Neural progenitor cell (in vitro differentiated cells): Measurements from ENCODE around the gene ZNRF1. TPM values are rescaled to one million over a fixed set of nuclear protein-coding genes. Genes with fewer than 3 reads are reported as not detected.

Experiments
- DNase-seq: peaks from one replicate; pipeline ENCODE4 v3.0.0-alpha.2; 2016; ENCODE audit warnings: low spot score
- H2AFZ ChIP-seq: fragments of 200-600 bp; sonication (generic); replicated peaks from 2 replicates; pipeline ENCODE4 v1.6.1; 2016; ENCODE audit warnings: antibody characterized with exemption
- H3F3A ChIP-seq: fragments of 200-600 bp; sonication (generic); 2 replicates; pipeline ENCODE4 v1.6.1; 2016; ENCODE audit warnings: antibody characterized with exemption, low read depth
- H3K27ac ChIP-seq: fragments of 200-600 bp; sonication (generic); 2 replicates; pipeline ENCODE4 v1.5.1; 2016; ENCODE audit warnings: mild to moderate bottlenecking
- H3K27me3 ChIP-seq: fragments of 200-600 bp; sonication (generic); 2 replicates; pipeline ENCODE4 v1.6.1; 2016; ENCODE audit warnings: mild to moderate bottlenecking, moderate library complexity
- H3K36me3 ChIP-seq: fragments of 200-600 bp; sonication (generic); 2 replicates; pipeline ENCODE4 v1.5.1; 2016
- H3K4me1 ChIP-seq: fragments of 200-600 bp; sonication (generic); 2 replicates; pipeline ENCODE4 v1.6.1; 2016; ENCODE audit warnings: mixed run types
- H3K4me2 ChIP-seq: fragments of 200-600 bp; sonication (generic); 2 replicates; pipeline ENCODE4 v1.6.1; 2016
- H3K4me3 ChIP-seq: fragments of 200-600 bp; sonication (generic); 2 replicates; pipeline ENCODE4 v1.5.1; 2016
- H3K79me2 ChIP-seq: fragments of 200-600 bp; sonication (generic); 2 replicates; pipeline ENCODE4 v1.6.1; 2016; ENCODE audit warnings: low read depth
- H3K9ac ChIP-seq: fragments of 200-600 bp; sonication (generic); 2 replicates; pipeline ENCODE4 v1.6.1; 2016
- H3K9me3 ChIP-seq: fragments of 200-600 bp; sonication (generic); 2 replicates; pipeline ENCODE4 v1.5.1; 2016; ENCODE audit warnings: low read depth
- H4K20me1 ChIP-seq: fragments of 200-600 bp; sonication (generic); 2 replicates; pipeline ENCODE4 v1.6.1; 2016; ENCODE audit warnings: low read depth
- H3K27ac Mint-ChIP-seq: 3 replicates; pipeline ENCODE4 v1.8.0; 2021; ENCODE audit warnings: mixed read lengths
- H3K27me3 Mint-ChIP-seq: 2 replicates; pipeline ENCODE4 v1.8.0; 2022; ENCODE audit warnings: low read depth, mild to moderate bottlenecking, inconsistent platforms, moderate library complexity, mixed read lengths; ENCODE audit not compliant: insufficient read depth
- H3K36me3 Mint-ChIP-seq: 3 replicates; pipeline ENCODE4 v1.8.0; 2021; ENCODE audit warnings: mixed read lengths
- H3K4me1 Mint-ChIP-seq: 3 replicates; pipeline ENCODE4 v1.8.0; 2021; ENCODE audit warnings: mixed read lengths
- H3K4me3 Mint-ChIP-seq: 3 replicates; pipeline ENCODE4 v1.8.0; 2021; ENCODE audit warnings: mild to moderate bottlenecking, moderate library complexity, mixed read lengths
- H3K9me3 Mint-ChIP-seq: 3 replicates; pipeline ENCODE4 v1.8.0; 2020; ENCODE audit warnings: mixed read lengths
- EZH2 ChIP-seq: fragments of 200-600 bp; sonication (generic); IDR thresholded peaks from 2 replicates; pipeline ENCODE4 v1.6.1; 2017; ENCODE audit warnings: antibody characterized with exemption, mild to moderate bottlenecking, moderate library complexity
- EZH2phosphoT487 ChIP-seq: fragments of 200-600 bp; sonication (generic); IDR thresholded peaks from 2 replicates; pipeline ENCODE4 v1.6.1; 2017; ENCODE audit warnings: antibody characterized with exemption
- total RNA-seq: library from RNA; depleted of rRNA; stranded (reverse); fragments of >200 nt; gene quantifications from 2 replicates; pipeline ENCODE4 v1.2.3, GENCODE V29; 2015; ENCODE audit warnings: low replicate concordance
- TF ChIP-seq, protein P1 (sequence below): fragments of 200-600 bp; sonication (generic); IDR thresholded peaks from 2 replicates; pipeline ENCODE4 v1.5.1; 2017; ENCODE audit warnings: antibody characterized with exemption, mild to moderate bottlenecking

The ZNRF1 gene
- total RNA-seq, 1 donor from 2014 or later, result 9.3 TPM

DNA sequence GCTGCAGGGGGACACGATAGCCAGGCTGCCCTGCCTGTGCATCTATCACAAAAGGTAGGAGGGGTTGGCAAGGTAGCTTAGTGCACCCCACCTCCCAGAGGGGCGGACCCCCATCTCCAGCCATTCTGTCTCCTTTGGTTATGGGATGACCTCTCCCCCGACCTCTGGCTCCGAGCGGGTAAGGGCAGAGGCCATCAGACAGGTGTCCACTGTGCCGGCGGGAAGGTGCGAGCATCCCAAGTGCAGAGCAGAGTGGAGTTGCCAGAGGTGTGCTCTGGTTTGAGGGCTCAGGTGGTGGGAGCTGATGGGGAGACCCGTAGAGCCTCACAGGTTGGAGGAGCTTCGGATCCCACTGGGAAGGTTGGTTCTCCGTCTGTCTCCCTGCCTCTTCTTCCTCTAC is 106.0 kb downstream of the ZNRF1 start:
- no peaks in the 10 kb centered on the region for H3K27me3 ChIP-seq
- no peaks in the 10 kb centered on the region for H3K36me3 ChIP-seq
- peaks cover 26% of the 10 kb centered on the region for H3K36me3 Mint-ChIP-seq
- no peak overlapping the region for H3K27ac ChIP-seq
- H3K4me1 Mint-ChIP-seq, result peaks cover 32% of the 10 kb centered on the region
- peaks cover 8% of the 10 kb centered on the region for H3K79me2 ChIP-seq
- no peak overlapping the region for H3K4me3 ChIP-seq
- H3K9me3 Mint-ChIP-seq, result no peaks in the 10 kb centered on the region
- peaks cover 6% of the 10 kb centered on the region for H3F3A ChIP-seq
- H2AFZ ChIP-seq, result no peak overlapping the region
- peaks cover 12% of the 10 kb centered on the region for H3K27me3 Mint-ChIP-seq
- H4K20me1 ChIP-seq, result peaks cover 41% of the 10 kb centered on the region
- DNase-seq, result no peak
- no peaks in the 10 kb centered on the region for H3K9me3 ChIP-seq
- peak overlapping the region; percentile 11 for H3K27ac Mint-ChIP-seq
- TF ChIP-seq, protein P1, sequence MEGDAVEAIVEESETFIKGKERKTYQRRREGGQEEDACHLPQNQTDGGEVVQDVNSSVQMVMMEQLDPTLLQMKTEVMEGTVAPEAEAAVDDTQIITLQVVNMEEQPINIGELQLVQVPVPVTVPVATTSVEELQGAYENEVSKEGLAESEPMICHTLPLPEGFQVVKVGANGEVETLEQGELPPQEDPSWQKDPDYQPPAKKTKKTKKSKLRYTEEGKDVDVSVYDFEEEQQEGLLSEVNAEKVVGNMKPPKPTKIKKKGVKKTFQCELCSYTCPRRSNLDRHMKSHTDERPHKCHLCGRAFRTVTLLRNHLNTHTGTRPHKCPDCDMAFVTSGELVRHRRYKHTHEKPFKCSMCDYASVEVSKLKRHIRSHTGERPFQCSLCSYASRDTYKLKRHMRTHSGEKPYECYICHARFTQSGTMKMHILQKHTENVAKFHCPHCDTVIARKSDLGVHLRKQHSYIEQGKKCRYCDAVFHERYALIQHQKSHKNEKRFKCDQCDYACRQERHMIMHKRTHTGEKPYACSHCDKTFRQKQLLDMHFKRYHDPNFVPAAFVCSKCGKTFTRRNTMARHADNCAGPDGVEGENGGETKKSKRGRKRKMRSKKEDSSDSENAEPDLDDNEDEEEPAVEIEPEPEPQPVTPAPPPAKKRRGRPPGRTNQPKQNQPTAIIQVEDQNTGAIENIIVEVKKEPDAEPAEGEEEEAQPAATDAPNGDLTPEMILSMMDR, result no peak
- TF ChIP-seq EZH2phosphoT487 (no peak), EZH2 (no peak)
- H3K4me1 ChIP-seq, result peaks cover 11% of the 10 kb centered on the region
- H3K4me2 ChIP-seq, result no peak overlapping the region
- H3K9ac ChIP-seq, result no peak overlapping the region
- no peak overlapping the region for H3K4me3 Mint-ChIP-seq

DNA sequence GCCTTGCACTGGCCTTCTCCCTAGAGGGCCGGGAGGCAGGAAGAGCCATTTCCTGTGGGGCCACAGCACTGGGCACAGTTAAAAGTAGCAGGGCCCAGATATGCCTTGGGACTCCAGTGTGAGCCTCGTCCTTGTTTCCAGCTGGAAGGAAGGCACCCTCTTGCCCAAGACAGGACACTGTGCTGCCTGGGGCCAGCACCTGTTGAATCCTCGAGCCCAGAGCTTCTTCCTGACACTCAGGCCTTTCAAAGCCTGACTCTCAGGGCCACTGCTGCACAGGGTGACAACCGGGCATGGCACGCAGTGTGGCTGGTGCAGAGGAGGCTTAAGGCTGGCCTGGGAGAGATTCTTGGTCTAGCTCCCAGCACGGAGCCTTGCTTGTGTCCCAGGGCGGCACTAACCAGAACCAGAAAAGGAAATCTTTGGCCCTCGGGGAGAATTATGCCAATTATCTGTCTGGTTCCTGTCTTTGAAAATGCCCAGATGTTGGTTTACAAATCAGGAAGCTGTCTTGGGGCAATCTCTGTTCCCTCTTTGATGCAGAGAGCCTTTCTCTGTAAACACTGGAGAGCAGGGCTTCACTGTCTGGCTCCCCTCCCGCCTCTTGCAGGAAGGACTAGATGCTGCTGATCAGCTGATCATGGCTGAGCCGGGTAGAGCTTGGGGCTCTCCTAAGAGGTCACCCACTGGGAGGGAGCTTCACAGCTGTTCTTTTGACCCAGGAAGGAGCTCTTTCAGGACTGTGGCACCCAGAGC is 106.7 kb downstream of the ZNRF1 start:
- peak overlapping the region; percentile 69 for H3K27ac Mint-ChIP-seq
- no peak overlapping the region for H3K4me3 ChIP-seq
- H3K9ac ChIP-seq, result no peak overlapping the region

DNA sequence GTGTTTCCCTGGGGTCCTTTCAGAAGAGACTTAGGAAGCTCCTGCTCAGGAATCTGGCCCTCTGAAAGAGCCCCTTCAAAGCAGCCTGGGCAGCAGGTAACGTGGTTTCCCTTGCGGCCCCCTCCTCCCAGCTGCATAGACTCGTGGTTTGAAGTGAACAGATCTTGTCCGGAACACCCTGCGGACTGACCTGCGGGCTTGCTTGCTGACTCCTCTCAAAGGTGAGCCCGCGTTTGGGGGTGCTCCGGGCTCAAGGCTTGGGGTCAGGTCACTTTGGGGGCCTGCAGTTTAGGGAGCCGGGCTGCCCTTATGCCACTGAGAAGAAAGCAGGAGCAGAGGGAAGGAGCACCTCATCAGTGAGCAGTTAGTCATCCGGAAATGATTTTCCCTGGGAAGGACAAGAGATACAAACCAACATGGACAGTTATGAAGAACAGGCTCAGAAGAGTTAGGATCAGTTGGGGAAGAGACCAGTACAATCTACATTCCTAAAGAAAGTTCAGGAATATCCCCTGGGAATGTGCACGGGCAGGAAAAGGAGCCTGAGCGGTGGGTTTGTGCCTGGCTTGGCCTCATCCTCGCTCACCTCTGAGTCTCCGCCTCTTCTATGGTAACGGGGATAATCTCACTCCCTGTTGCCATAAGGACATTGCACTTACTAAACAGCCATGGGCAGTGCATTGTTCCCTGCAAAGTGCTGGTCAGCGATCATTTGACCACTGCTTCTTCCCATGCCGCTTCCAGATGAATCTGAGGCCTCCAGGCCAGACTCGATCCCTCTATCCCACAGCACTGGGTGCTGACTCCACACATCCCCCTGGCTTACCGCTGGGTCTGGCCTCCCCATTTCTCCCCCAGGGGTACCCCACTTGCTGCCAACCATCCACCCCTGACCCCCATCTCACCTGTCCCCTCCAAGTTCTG is 107.8 kb downstream of the ZNRF1 start:
- H3K4me3 ChIP-seq, result no peak overlapping the region
- H3K27ac ChIP-seq, result no peak overlapping the region
- TF ChIP-seq EZH2 (no peak), EZH2phosphoT487 (no peak)
- TF ChIP-seq, protein P1, result no peak
- peaks cover 8% of the 10 kb centered on the region for H3K79me2 ChIP-seq
- peaks cover 43% of the 10 kb centered on the region for H3K4me1 Mint-ChIP-seq
- H3K36me3 Mint-ChIP-seq, result peaks cover 24% of the 10 kb centered on the region
- H3K27me3 Mint-ChIP-seq, result peaks cover 10% of the 10 kb centered on the region
- H3K36me3 ChIP-seq, result no peaks in the 10 kb centered on the region
- peaks cover 19% of the 10 kb centered on the region for H3F3A ChIP-seq
- H3K9me3 Mint-ChIP-seq, result no peaks in the 10 kb centered on the region
- no peak overlapping the region for H3K4me3 Mint-ChIP-seq
- peaks cover 21% of the 10 kb centered on the region for H3K4me1 ChIP-seq
- peaks cover 44% of the 10 kb centered on the region for H4K20me1 ChIP-seq
- H3K9me3 ChIP-seq, result no peaks in the 10 kb centered on the region
- no peak for DNase-seq
- no peak overlapping the region for H3K4me2 ChIP-seq
- no peak overlapping the region for H3K9ac ChIP-seq
- H3K27ac Mint-ChIP-seq, result peak overlapping the region; percentile 65
- H2AFZ ChIP-seq, result no peak overlapping the region
- H3K27me3 ChIP-seq, result no peaks in the 10 kb centered on the region

More for the DNA sequence above, 106.7 kb downstream of the ZNRF1 start:
- TF ChIP-seq, protein P1, result no peak
- TF ChIP-seq EZH2, result no peak
- TF ChIP-seq EZH2phosphoT487, result no peak
- DNase-seq, result no peak
- H3K9me3 Mint-ChIP-seq, result no peaks in the 10 kb centered on the region
- peaks cover 15% of the 10 kb centered on the region for H3K4me1 ChIP-seq
- H3K36me3 Mint-ChIP-seq, result peaks cover 26% of the 10 kb centered on the region
- peaks cover 13% of the 10 kb centered on the region for H3F3A ChIP-seq
- H3K79me2 ChIP-seq, result peaks cover 8% of the 10 kb centered on the region
- H3K4me2 ChIP-seq, result no peak overlapping the region
- no peaks in the 10 kb centered on the region for H3K36me3 ChIP-seq
- no peak overlapping the region for H3K27ac ChIP-seq
- H3K4me3 Mint-ChIP-seq, result no peak overlapping the region
- peaks cover 32% of the 10 kb centered on the region for H3K4me1 Mint-ChIP-seq
- H4K20me1 ChIP-seq, result peaks cover 41% of the 10 kb centered on the region
- H3K27me3 ChIP-seq, result no peaks in the 10 kb centered on the region
- peaks cover 12% of the 10 kb centered on the region for H3K27me3 Mint-ChIP-seq
- H3K9me3 ChIP-seq, result no peaks in the 10 kb centered on the region
- H2AFZ ChIP-seq, result no peak overlapping the region
